Glomerular endothelial cell (primary cell): ENCODE measurements around the gene RCBTB1. TPM values are rescaled to one million over a fixed set of nuclear protein-coding genes. Genes with fewer than 3 reads are reported as not detected.

ENCODE experiments used
- DNase-seq: peaks from one replicate; pipeline ENCODE4 v3.0.0-alpha.2; 2011; ENCODE audit warnings: low read depth, low spot score; ENCODE audit errors: extremely low read depth
- total RNA-seq: library from RNA; depleted of rRNA; stranded (reverse); fragments of >200 nt; gene quantifications from 2 replicates; pipeline ENCODE4 v1.2.3, GENCODE V29; 2015

The RCBTB1 gene
- total RNA-seq, 1 donor from 2014 or later: 24.2 TPM

- DNase-seq: no peak
Observed at GRCh38 chr13:49561062-49561410, 24.3 kb downstream of the RCBTB1 start.

GRCh38 chr13:49560270-49561061 is 24.9 kb downstream of the RCBTB1 start:
- DNase-seq: no peak

GRCh38 chr13:49559006-49559405 is 26.4 kb downstream of the RCBTB1 start:
- DNase-seq: no peak

GRCh38 chr13:49554387-49554786 is 31.0 kb downstream of the RCBTB1 start:
- DNase-seq: no peak

- no peak for DNase-seq
Observed at GRCh38 chr13:49553888-49554287, 31.5 kb downstream of the RCBTB1 start.

GRCh38 chr13:49550942-49551644 is 34.3 kb downstream of the RCBTB1 start:
- no peak for DNase-seq

GRCh38 chr13:49549289-49549688 is 36.1 kb downstream of the RCBTB1 start:
- no peak for DNase-seq

GRCh38 chr13:49546561-49546960 is 38.8 kb downstream of the RCBTB1 start:
- DNase-seq: no peak

GRCh38 chr13:49545661-49546060 is 39.7 kb downstream of the RCBTB1 start:
- no peak for DNase-seq

GRCh38 chr13:49543656-49544055 is 41.7 kb downstream of the RCBTB1 start:
- DNase-seq: no peak

GRCh38 chr13:49540552-49540951 is 44.8 kb downstream of the RCBTB1 start:
- peak; percentile 39 for DNase-seq

GRCh38 chr13:49539746-49540145 is 45.6 kb downstream of the RCBTB1 start:
- no peak for DNase-seq

- no peak for DNase-seq
Observed at GRCh38 chr13:49539313-49539712, 46.0 kb downstream of the RCBTB1 start.

GRCh38 chr13:49538404-49538803 is 47.0 kb downstream of the RCBTB1 start:
- DNase-seq: no peak

GRCh38 chr13:49536144-49536873 is 49.0 kb downstream of the RCBTB1 start:
- no peak for DNase-seq

GRCh38 chr13:49533591-49534269 is 51.6 kb downstream of the RCBTB1 start:
- DNase-seq: no peak

- no peak for DNase-seq
Observed at GRCh38 chr13:49533011-49533410, 52.3 kb downstream of the RCBTB1 start.

- DNase-seq: no peak
Observed at GRCh38 chr13:49532593-49532992, 52.8 kb downstream of the RCBTB1 start.

- DNase-seq: no peak
Observed at GRCh38 chr13:49530457-49530856, 54.9 kb downstream of the RCBTB1 start.

- no peak for DNase-seq
Observed at GRCh38 chr13:49528161-49528560, 57.2 kb downstream of the RCBTB1 start.

GRCh38 chr13:49527123-49527522 is 58.2 kb downstream of the RCBTB1 start:
- no peak for DNase-seq
